Thyroid gland (tissue), 4 donors: Measurements from ENCODE around the gene VIL1. TPM values are rescaled to one million over a fixed set of nuclear protein-coding genes. Genes with fewer than 3 reads are reported as not detected.

Experiments used
- DNase-seq, 2 donors: peaks; one replicate each; pipeline ENCODE4 v3.0.0-alpha.2; 2019
- H3K27ac ChIP-seq, 3 donors: fragments of 200-600 bp; sonication (generic); 1 replicate in 2 of 3; 2 replicates in 1 of 3; pipeline ENCODE4 v1.5.1; 2016 to 2019; ENCODE audit warnings: mild to moderate bottlenecking in 1 of 3, moderate library complexity in 1 of 3
- H3K27me3 ChIP-seq: fragments of 200-600 bp; sonication (generic); one replicate; pipeline ENCODE4 v1.5.1; 2019
- H3K36me3 ChIP-seq, 2 donors: fragments of 200-600 bp; sonication (generic); one replicate each; pipeline ENCODE4 v1.5.1; 2016 to 2019
- H3K4me1 ChIP-seq, 2 donors: fragments of 200-600 bp; sonication (generic); one replicate each; pipeline ENCODE4 v1.5.1; 2017 to 2019
- H3K4me3 ChIP-seq, 3 donors: fragments of 200-600 bp; sonication (generic); replicated peaks in 1 of 3; 1 replicate in 2 of 3; 2 replicates in 1 of 3; pipeline ENCODE4 v1.5.1; 2016; ENCODE audit warnings: mild to moderate bottlenecking in 1 of 3
- H3K9me3 ChIP-seq: fragments of 200-600 bp; sonication (generic); one replicate; pipeline ENCODE4 v1.5.1; 2017
- POLR2A ChIP-seq, 2 donors: fragments of 450-650 bp; IDR thresholded peaks; one replicate each; pipeline ENCODE4 v1.6.1; 2017; ENCODE audit warnings: antibody characterized with exemption in 2 of 2, mild to moderate bottlenecking in 2 of 2, moderate library complexity in 1 of 2
- WGBS, 2 donors: methylation state at CpG; one replicate each; pipeline ENCODE4 v1.1.5; 2017; 5-methylcytosine and 5-hydroxymethylcytosine counted together
- intact Hi-C: fragments of 100-400 bp; cut with DNase I; formaldehyde crosslinking; loops from one replicate; pipeline ENCODE4 v1.15.1; 2023
- total RNA-seq, 4 donors: library from RNA; depleted of rRNA; stranded (reverse); fragments of >200 nt; gene quantifications; one replicate each; pipeline ENCODE4 v1.2.3, GENCODE V29; 2016
- TF ChIP-seq, protein P1 (sequence below), 6 experiments: fragments of 200-600 bp in 3 of 6; fragments of 450-650 bp in 3 of 6; sonication (generic) in 3 of 6; IDR thresholded peaks; one replicate each; pipeline ENCODE4 v1.5.1; 2016 to 2019; ENCODE audit warnings: antibody characterized with exemption in 6 of 6, mild to moderate bottlenecking in 2 of 6, inconsistent platforms in 1 of 6, moderate library complexity in 1 of 6

The VIL1 gene
- total RNA-seq, 4 donors from 2014 or later = not detected

DNA sequence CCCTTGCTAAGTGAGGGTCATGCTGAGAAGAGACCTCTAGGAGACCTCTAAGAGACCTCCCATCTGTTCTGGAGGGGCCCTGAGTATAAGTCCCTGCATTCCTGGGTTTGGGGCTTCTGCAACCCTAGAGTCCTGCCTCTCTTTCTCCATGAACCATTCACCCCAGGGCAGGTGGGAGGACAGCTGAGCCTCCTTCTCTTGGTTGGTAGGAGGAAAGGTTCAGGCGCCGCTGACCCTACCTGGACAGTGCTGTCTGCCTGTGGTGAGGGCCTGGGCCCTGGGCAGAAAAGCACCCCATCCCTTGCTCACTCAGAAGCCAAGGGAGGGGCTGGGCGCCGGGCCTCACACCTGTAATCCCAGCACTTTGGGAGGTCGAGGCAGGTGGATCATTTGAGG lies 604 bp upstream of the VIL1 start:
- no peak overlapping the region for H3K4me3 ChIP-seq
- H3K27me3 ChIP-seq = no peaks in the 10 kb centered on the region
- no peaks in the 10 kb centered on the region for H3K36me3 ChIP-seq
- H3K4me1 ChIP-seq = no peaks in the 10 kb centered on the region
- H3K9me3 ChIP-seq = no peaks in the 10 kb centered on the region
- intact Hi-C loops = no loop called here
- no peak for DNase-seq
- no peak for TF ChIP-seq POLR2A (IDR thresholded peaks at IDR 0.05)
- TF ChIP-seq, protein P1, sequence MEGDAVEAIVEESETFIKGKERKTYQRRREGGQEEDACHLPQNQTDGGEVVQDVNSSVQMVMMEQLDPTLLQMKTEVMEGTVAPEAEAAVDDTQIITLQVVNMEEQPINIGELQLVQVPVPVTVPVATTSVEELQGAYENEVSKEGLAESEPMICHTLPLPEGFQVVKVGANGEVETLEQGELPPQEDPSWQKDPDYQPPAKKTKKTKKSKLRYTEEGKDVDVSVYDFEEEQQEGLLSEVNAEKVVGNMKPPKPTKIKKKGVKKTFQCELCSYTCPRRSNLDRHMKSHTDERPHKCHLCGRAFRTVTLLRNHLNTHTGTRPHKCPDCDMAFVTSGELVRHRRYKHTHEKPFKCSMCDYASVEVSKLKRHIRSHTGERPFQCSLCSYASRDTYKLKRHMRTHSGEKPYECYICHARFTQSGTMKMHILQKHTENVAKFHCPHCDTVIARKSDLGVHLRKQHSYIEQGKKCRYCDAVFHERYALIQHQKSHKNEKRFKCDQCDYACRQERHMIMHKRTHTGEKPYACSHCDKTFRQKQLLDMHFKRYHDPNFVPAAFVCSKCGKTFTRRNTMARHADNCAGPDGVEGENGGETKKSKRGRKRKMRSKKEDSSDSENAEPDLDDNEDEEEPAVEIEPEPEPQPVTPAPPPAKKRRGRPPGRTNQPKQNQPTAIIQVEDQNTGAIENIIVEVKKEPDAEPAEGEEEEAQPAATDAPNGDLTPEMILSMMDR (IDR thresholded peaks at IDR 0.05) = no peak
- H3K27ac ChIP-seq = no peak overlapping the region
- 80 to 81% methylated on average over 3 of the region's 5 CpGs for WGBS, 2 donors

DNA sequence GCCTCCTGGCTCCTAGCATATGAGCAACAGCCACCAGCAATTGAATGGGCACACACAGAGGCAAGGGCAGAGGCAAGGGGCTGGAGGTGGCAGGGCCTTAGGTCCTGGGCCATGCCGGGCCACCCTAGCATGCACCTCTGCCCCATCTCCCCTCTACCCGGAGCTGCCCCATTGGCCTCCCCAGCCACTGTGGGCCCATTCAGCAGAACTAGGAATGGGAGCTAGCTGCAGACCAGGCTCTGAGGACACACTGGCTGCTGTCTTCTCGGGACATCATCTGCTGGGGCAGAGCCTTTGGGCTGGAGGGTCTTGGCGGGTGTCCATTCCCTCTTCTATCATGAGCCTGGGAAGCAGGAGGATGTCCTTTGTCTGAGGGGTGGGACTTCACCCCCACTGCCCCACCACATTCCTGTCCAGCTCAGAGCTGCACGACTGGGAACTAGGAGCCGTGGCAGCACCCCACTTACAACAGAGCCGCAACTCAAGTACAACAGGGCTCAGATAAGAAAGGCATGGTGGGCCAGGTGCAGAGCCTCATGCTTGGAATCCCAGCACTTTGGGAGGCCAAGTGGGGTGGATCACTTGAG lies 800 bp downstream of the VIL1 start:
- WGBS, 2 donors = 87 to 88% methylated on average over 3 to 5 of the region's 7 CpGs
- no peaks in the 10 kb centered on the region for H3K4me1 ChIP-seq
- no peaks in the 10 kb centered on the region for H3K27me3 ChIP-seq
- no peaks in the 10 kb centered on the region for H3K9me3 ChIP-seq
- H3K36me3 ChIP-seq = no peaks in the 10 kb centered on the region
- intact Hi-C loops = no loop called here
- no peak for TF ChIP-seq POLR2A (IDR thresholded peaks at IDR 0.05)
- TF ChIP-seq, protein P1 (IDR thresholded peaks at IDR 0.05) = no peak
- no peak overlapping the region for H3K27ac ChIP-seq
- no peak overlapping the region for H3K4me3 ChIP-seq
- DNase-seq = no peak

DNA sequence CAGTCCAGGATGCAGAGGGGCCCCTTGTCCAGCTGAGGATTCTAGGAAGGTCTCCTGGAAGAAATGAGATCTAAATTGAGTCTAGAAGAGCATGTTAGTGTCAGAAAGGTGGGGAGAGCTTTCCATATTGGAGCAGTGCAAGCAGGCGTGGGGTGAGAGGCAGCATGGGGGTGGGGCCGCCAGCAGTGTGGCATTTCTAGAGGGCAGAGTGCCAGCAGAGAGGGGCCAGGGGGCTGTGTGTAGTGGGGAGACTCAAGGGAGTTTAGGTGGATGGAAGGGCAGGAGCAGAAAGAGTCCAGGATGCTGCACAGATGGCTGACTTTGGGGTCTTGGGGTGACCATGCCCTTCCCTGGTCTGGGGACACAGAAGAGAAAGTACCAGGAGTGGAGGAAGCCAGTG lies 2.1 kb downstream of the VIL1 start:
- no peak overlapping the region for H3K4me3 ChIP-seq
- intact Hi-C loops = no loop called here
- H3K9me3 ChIP-seq = no peaks in the 10 kb centered on the region
- no peaks in the 10 kb centered on the region for H3K27me3 ChIP-seq
- H3K36me3 ChIP-seq = no peaks in the 10 kb centered on the region
- TF ChIP-seq, protein P1 (IDR thresholded peaks at IDR 0.05) = no peak
- no peak for TF ChIP-seq POLR2A (IDR thresholded peaks at IDR 0.05)
- 76% methylated on average over 2 of the region's 2 CpGs for WGBS, 2 donors
- DNase-seq = no peak
- H3K4me1 ChIP-seq = no peaks in the 10 kb centered on the region
- H3K27ac ChIP-seq = no peak overlapping the region

DNA sequence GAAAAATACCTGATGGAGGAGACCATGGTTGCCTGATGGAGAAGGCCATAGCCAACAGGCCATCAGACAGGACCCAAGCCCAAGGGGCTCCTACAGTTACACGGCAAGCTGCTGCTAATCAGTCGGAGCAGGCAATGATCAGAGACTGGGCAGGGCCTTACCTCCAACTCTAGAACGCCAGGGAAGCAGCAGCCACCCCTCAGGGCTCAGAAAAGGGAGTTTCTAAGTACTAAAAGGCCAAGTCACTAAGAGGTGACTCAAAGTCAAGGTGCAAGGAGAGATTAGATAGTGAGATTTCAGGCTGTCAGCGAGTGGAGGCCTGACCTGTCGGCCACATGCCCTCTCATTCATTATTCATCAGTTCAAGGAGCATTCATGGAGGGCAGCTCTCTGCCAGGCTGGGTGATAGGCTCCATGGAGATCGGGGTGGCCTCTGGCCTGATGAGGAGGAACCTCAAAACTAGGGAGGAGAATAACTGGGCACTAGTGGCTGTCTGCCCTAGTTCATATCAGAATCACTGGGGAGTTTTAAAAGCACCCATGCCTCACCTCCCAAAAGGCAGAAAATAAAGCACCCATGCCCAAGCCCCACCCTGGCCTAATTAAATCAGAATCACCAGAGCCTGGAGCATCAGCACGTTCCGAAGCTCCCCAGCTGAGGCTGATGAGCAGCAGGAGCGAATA lies 3.6 kb downstream of the VIL1 start:
- TF ChIP-seq, protein P1 (IDR thresholded peaks at IDR 0.05) = no peak
- TF ChIP-seq POLR2A (IDR thresholded peaks at IDR 0.05) = no peak
- H3K36me3 ChIP-seq = no peaks in the 10 kb centered on the region
- DNase-seq = no peak
- intact Hi-C loops = no loop called here
- H3K9me3 ChIP-seq = no peaks in the 10 kb centered on the region
- no peaks in the 10 kb centered on the region for H3K27me3 ChIP-seq
- no peak overlapping the region for H3K4me3 ChIP-seq
- no peaks in the 10 kb centered on the region for H3K4me1 ChIP-seq
- no peak overlapping the region for H3K27ac ChIP-seq
- WGBS, 2 donors = 90 to 94% methylated on average over 9 of the region's 9 CpGs

DNA sequence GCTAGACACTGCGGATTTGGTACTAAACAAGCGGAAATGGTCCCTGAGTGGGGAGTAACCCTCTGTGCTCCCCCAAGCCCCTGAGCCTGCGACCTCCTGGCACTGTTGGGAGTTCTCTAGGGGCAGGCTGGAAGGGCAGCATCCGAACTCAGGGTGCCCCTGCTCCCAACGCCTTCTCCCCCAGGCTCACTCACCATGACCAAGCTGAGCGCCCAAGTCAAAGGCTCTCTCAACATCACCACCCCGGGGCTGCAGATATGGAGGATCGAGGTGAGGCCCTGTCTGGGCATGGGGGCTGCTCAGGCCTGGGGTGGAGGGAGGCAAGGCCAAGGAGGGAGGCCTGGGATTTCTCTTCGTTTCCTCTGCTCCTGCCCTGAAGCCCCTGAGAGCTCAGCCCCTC lies 4.7 kb downstream of the VIL1 start:
- TF ChIP-seq, protein P1 (IDR thresholded peaks at IDR 0.05) = no peak
- TF ChIP-seq POLR2A (IDR thresholded peaks at IDR 0.05) = no peak
- Histone ChIP-seq H3K4me1 (no peaks in the 10 kb centered on the region), H3K27ac (no peak overlapping the region), H3K4me3 (no peak overlapping the region), H3K27me3 (no peaks in the 10 kb centered on the region), H3K9me3 (no peaks in the 10 kb centered on the region), H3K36me3 (no peaks in the 10 kb centered on the region)
- intact Hi-C loops = no loop called here
- 90 to 92% methylated on average over 9 of the region's 9 CpGs for WGBS, 2 donors
- no peak for DNase-seq
